ENCODE results near the gene HEXB. TPM values are rescaled to one million over a fixed set of nuclear protein-coding genes. Genes with fewer than 3 reads are reported as not detected.

The HEXB gene
- total RNA-seq, 1 experiment from 2014 or later, result 84.6 TPM

DNA sequence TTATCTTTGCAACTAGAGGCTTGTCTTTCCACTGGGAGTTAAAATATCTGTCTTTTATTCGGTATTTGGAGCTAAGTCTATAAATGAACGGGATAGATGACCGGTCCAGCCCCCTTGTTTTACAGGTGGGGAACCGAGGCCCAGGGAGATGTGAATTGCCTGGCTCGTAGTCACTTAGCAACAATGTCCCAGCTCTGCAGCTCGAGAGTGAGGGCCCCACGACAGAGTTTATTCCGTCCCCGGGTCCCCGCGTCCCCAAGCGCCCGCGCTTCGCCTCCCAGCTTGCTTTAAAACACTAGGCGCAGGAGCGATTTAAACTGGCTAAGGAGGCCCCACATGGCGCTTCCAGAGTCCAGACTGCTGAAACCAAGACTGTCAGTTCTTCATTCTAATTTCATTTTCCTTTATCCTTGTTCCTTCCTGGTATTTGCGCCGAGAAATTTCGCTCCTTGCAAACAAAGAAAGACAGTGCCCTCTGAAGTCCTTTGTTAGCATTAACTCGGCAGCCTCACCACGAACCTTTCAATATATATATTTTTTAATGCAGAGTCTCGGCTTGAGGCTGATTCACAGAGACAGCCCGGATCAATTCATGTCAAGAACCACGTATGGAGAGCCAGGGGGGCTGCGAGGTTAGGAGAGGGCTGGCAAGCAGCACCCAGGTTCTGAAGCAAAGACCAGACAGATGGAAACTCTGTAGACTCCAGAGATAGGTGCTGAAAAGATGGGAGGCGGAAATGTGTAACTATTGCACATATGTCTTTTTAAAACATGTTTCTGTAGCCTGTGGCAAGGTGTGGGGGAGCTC is 43.1 kb upstream of the HEXB start:
- POLR2A ChIA-PET (ENCODE audit: unreplicated experiment), result interaction anchor here (0.6 to 0.9 kb wide), 6 partner anchors 67 to 1768 kb away, joined by 3 to 4 read pairs (median 3); no protein-coding TSS in a partner anchor

DNA sequence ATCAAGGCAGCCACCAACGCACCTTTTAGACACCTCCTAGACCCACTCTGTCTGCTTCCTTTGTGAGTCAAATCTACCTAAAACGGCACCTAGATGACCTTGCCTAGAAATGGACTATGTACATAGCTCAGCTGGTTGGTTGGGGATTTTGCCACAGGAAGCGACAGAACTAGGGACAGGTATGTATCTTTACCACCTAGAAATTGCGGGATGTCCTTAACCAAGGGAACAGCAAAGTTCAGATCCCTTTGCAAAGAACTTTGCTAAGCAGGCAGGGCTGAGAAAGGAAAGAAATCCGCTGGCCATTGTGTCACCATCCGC is 42.5 kb upstream of the HEXB start:
- Histone ChIP-seq H4K20me1 (ENCODE audit: insufficient read depth) (peaks cover 28% of the 10 kb centered on the region), H3K4me2 (peak overlapping the region; percentile 98), H3K27ac (peak overlapping the region; percentile 98), H3K79me2 (ENCODE audit: low read depth) (peaks cover 29% of the 10 kb centered on the region), H3K9me3 (ENCODE audit: insufficient read depth, low read depth) (no peaks in the 10 kb centered on the region), H2AFZ (no peak overlapping the region), H3K9me2 (ENCODE audit: insufficient read depth) (no peaks in the 10 kb centered on the region), H3K4me1 (replicated peaks; ENCODE audit: insufficient read depth) (peaks cover 41% of the 10 kb centered on the region), H3K27me3 (ENCODE audit: insufficient read depth, low read depth) (no peaks in the 10 kb centered on the region), H3K4me3 (peak overlapping the region; percentile 84; the same call in 1 of the 2 replicates), H3F3A (ENCODE audit: insufficient read depth, low read depth) (peaks cover 54% of the 10 kb centered on the region), H3K36me3 (ENCODE audit: low read depth) (peaks cover 19% of the 10 kb centered on the region)
- ChIA-PET POLR2A (ENCODE audit: unreplicated experiment) (interaction anchor here (0.6 to 1.2 kb wide), 5 partner anchors 10 to 1768 kb away, joined by 3 to 4 read pairs (median 3); no protein-coding TSS in a partner anchor), CTCF (interaction anchor here (0.6 to 0.8 kb wide), 2 partner anchors 77 to 607 kb away, joined by 3 to 5 read pairs; no protein-coding TSS in a partner anchor)
- TF ChIP-seq, protein P1, sequence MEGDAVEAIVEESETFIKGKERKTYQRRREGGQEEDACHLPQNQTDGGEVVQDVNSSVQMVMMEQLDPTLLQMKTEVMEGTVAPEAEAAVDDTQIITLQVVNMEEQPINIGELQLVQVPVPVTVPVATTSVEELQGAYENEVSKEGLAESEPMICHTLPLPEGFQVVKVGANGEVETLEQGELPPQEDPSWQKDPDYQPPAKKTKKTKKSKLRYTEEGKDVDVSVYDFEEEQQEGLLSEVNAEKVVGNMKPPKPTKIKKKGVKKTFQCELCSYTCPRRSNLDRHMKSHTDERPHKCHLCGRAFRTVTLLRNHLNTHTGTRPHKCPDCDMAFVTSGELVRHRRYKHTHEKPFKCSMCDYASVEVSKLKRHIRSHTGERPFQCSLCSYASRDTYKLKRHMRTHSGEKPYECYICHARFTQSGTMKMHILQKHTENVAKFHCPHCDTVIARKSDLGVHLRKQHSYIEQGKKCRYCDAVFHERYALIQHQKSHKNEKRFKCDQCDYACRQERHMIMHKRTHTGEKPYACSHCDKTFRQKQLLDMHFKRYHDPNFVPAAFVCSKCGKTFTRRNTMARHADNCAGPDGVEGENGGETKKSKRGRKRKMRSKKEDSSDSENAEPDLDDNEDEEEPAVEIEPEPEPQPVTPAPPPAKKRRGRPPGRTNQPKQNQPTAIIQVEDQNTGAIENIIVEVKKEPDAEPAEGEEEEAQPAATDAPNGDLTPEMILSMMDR (conservative IDR thresholded peaks at IDR 0.05), result no peak
- no peak for TF ChIP-seq EZH2 (IDR thresholded peaks at IDR 0.05; ENCODE audit: low read depth)
- intact Hi-C loops (cut with micrococcal nuclease; ENCODE audit: unreplicated experiment), result loop anchor here (1.0 to 5.0 kb wide), 5 partner anchors 370 to 704 kb away; no protein-coding TSS in a partner anchor
- DNase-seq, result peak in 1 of 2 experiments; percentile 47
- no TSS peak for BruUV-seq (replicated peaks)

More for the DNA sequence above, 43.1 kb upstream of the HEXB start:
- no peaks in the 10 kb centered on the region for H3K9me2 ChIP-seq (ENCODE audit: insufficient read depth)
- H3K36me3 ChIP-seq (ENCODE audit: low read depth), result peaks cover 25% of the 10 kb centered on the region
- no peaks in the 10 kb centered on the region for H3K9me3 ChIP-seq (ENCODE audit: insufficient read depth, low read depth)
- BruUV-seq (replicated peaks), result TSS peak; percentile 73
- peaks cover 34% of the 10 kb centered on the region for H4K20me1 ChIP-seq (ENCODE audit: insufficient read depth)
- peak overlapping the region; percentile 98 for H3K4me2 ChIP-seq
- CTCF ChIA-PET, result interaction anchor here (0.6 to 0.8 kb wide), 2 partner anchors 76 to 606 kb away, joined by 3 to 5 read pairs; no protein-coding TSS in a partner anchor
- H3K4me3 ChIP-seq, result peak overlapping the region; percentile 84
- DNase-seq, result peak; percentile 58 to 74
- peaks cover 59% of the 10 kb centered on the region for H3F3A ChIP-seq (ENCODE audit: insufficient read depth, low read depth)
- peaks cover 35% of the 10 kb centered on the region for H3K79me2 ChIP-seq (ENCODE audit: low read depth)
- peaks cover 43% of the 10 kb centered on the region for H3K4me1 ChIP-seq (replicated peaks; ENCODE audit: insufficient read depth)
- no peak for TF ChIP-seq EZH2 (IDR thresholded peaks at IDR 0.05; ENCODE audit: low read depth)
- TF ChIP-seq, protein P1 (conservative IDR thresholded peaks at IDR 0.05), result peak; percentile 70
- peak overlapping the region; percentile 67 for H2AFZ ChIP-seq
- peak overlapping the region; percentile 98 for H3K27ac ChIP-seq
- intact Hi-C loops (cut with micrococcal nuclease; ENCODE audit: unreplicated experiment), result loop anchor here (1.0 to 5.0 kb wide), 9 partner anchors 17 to 703 kb away; no protein-coding TSS in a partner anchor
- H3K27me3 ChIP-seq (ENCODE audit: insufficient read depth, low read depth), result no peaks in the 10 kb centered on the region

DNA sequence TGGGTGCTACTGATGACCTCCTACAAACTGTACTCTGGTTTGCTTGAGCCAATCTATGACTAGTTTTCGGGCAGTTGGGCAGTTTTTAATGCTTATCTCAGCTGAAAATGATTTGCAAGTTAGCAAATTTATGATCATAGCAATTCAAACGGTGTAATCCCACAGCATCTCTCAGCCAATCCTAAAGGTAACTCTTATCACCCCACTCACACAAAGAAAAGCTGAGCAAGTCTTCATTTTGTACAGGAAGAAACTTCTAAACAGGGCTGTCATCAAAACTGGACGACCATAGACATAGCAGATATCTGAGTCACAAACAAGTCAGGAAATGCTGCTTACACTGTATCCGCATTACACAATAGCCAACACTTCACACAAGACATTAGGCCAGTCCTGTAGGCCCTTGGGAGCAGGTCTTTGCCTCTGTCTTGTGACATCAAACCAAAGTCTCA is 41.9 kb upstream of the HEXB start:
- H3K36me3 ChIP-seq (ENCODE audit: low read depth), result peaks cover 14% of the 10 kb centered on the region
- peak overlapping the region; percentile 98 for H3K27ac ChIP-seq
- H3K4me3 ChIP-seq, result no peak overlapping the region; the same call in 1 of the 2 replicates
- TF ChIP-seq, protein P1 (conservative IDR thresholded peaks at IDR 0.05), result no peak
- TF ChIP-seq EZH2 (IDR thresholded peaks at IDR 0.05; ENCODE audit: low read depth), result no peak
- H3K9me2 ChIP-seq (ENCODE audit: insufficient read depth), result no peaks in the 10 kb centered on the region
- ChIA-PET CTCF (interaction anchor here (0.8 kb wide), 1 partner anchor 607 kb away, joined by 3 read pairs; no protein-coding TSS in a partner anchor), POLR2A (ENCODE audit: unreplicated experiment) (interaction anchor here (0.6 to 1.2 kb wide), 3 partner anchors 10 to 395 kb away, joined by 3 to 4 read pairs (median 3); no protein-coding TSS in a partner anchor)
- peak overlapping the region; percentile 98 for H3K4me2 ChIP-seq
- peak in 1 of 2 experiments; percentile 98 for DNase-seq
- H2AFZ ChIP-seq, result no peak overlapping the region
- H4K20me1 ChIP-seq (ENCODE audit: insufficient read depth), result peaks cover 22% of the 10 kb centered on the region
- no peaks in the 10 kb centered on the region for H3K9me3 ChIP-seq (ENCODE audit: insufficient read depth, low read depth)
- peaks cover 23% of the 10 kb centered on the region for H3K79me2 ChIP-seq (ENCODE audit: low read depth)
- H3K4me1 ChIP-seq (replicated peaks; ENCODE audit: insufficient read depth), result peaks cover 36% of the 10 kb centered on the region
- H3F3A ChIP-seq (ENCODE audit: insufficient read depth, low read depth), result peaks cover 47% of the 10 kb centered on the region
- BruUV-seq (replicated peaks), result no TSS peak
- H3K27me3 ChIP-seq (ENCODE audit: insufficient read depth, low read depth), result no peaks in the 10 kb centered on the region
- intact Hi-C loops (cut with micrococcal nuclease; ENCODE audit: unreplicated experiment), result loop anchor here (1.0 to 5.0 kb wide), 5 partner anchors 370 to 704 kb away; no protein-coding TSS in a partner anchor
